Activated T-cell treated with anti-CD3 and anti-CD28 coated beads, Interleukin-2, amount 50 U/mL, for 48 hours (primary cell): ENCODE results near the gene SMIM5.

Experiments used
- DNase-seq, 2 experiments: peaks; one replicate each; pipeline ENCODE4 v3.0.0-alpha.2; 2020

SMIM5 gene

GRCh38 chr17:75604034-75604695 is 29.1 kb upstream of the SMIM5 start:
- no peak for DNase-seq

GRCh38 chr17:75605790-75606189 is 27.4 kb upstream of the SMIM5 start:
- no peak for DNase-seq

GRCh38 chr17:75607086-75607485 is 26.1 kb upstream of the SMIM5 start:
- no peak for DNase-seq

GRCh38 chr17:75610103-75610984 is 22.9 kb upstream of the SMIM5 start:
- no peak for DNase-seq

GRCh38 chr17:75611851-75612429 is 21.3 kb upstream of the SMIM5 start:
- DNase-seq: no peak

GRCh38 chr17:75612906-75613626 is 20.2 kb upstream of the SMIM5 start:
- no peak for DNase-seq

- no peak for DNase-seq
These were observed 19.2 kb upstream of the SMIM5 start for GRCh38 chr17:75614006-75614405.

- no peak for DNase-seq
These were observed 18.5 kb upstream of the SMIM5 start for GRCh38 chr17:75614556-75615270.

- DNase-seq: no peak
These were observed 17.9 kb upstream of the SMIM5 start for GRCh38 chr17:75615301-75615700.

GRCh38 chr17:75616521-75617122 is 16.6 kb upstream of the SMIM5 start:
- no peak for DNase-seq

- DNase-seq: no peak
These were observed 16.0 kb upstream of the SMIM5 start for GRCh38 chr17:75617218-75617617.

- no peak for DNase-seq
These were observed 15.6 kb upstream of the SMIM5 start for GRCh38 chr17:75617675-75618074.

- DNase-seq: peak; percentile 37 to 49
These were observed 13.5 kb upstream of the SMIM5 start for GRCh38 chr17:75619506-75620431.

GRCh38 chr17:75621489-75621888 is 11.7 kb upstream of the SMIM5 start:
- no peak for DNase-seq

- DNase-seq: no peak
These were observed 11.2 kb upstream of the SMIM5 start for GRCh38 chr17:75622076-75622475.

GRCh38 chr17:75622771-75623273 is 10.4 kb upstream of the SMIM5 start:
- no peak for DNase-seq

- no peak for DNase-seq
These were observed 9.8 kb upstream of the SMIM5 start for GRCh38 chr17:75623386-75623785.

GRCh38 chr17:75624021-75624420 is 9.2 kb upstream of the SMIM5 start:
- DNase-seq: no peak

GRCh38 chr17:75624714-75625345 is 8.4 kb upstream of the SMIM5 start:
- DNase-seq: no peak

GRCh38 chr17:75625813-75626486 is 7.3 kb upstream of the SMIM5 start:
- peak; percentile 27 to 48 for DNase-seq
